Nephron progenitor cell (in vitro differentiated cells): Measurements from ENCODE around the gene RAI1.

Source experiments
- DNase-seq: peaks from one replicate; pipeline ENCODE4 v3.0.0; 2021
- H3K27ac Mint-ChIP-seq: 2 replicates; pipeline ENCODE4 v1.8.0; 2021; ENCODE audit warnings: mild to moderate bottlenecking, moderate library complexity, mixed read lengths
- H3K27me3 Mint-ChIP-seq: 2 replicates; pipeline ENCODE4 v1.8.0; 2021; ENCODE audit warnings: mild to moderate bottlenecking, low read depth, mixed read lengths; ENCODE audit not compliant: poor library complexity
- H3K36me3 Mint-ChIP-seq: 2 replicates; pipeline ENCODE4 v1.8.0; 2021; ENCODE audit warnings: low read depth, mixed read lengths
- H3K4me1 Mint-ChIP-seq: 2 replicates; pipeline ENCODE4 v1.8.0; 2021; ENCODE audit warnings: mixed read lengths
- H3K4me3 Mint-ChIP-seq: 2 replicates; pipeline ENCODE4 v1.8.0; 2021; ENCODE audit warnings: mild to moderate bottlenecking, moderate library complexity, mixed read lengths
- H3K9me3 Mint-ChIP-seq: 2 replicates; pipeline ENCODE4 v1.8.0; 2021; ENCODE audit warnings: mild to moderate bottlenecking, moderate library complexity, mixed read lengths
- TF ChIP-seq, protein P1 (sequence below): fragments of 200-600 bp; sonication (generic); IDR thresholded peaks from 2 replicates; pipeline ENCODE4 v1.5.0; 2021; ENCODE audit warnings: antibody characterized with exemption

Gene RAI1

DNA sequence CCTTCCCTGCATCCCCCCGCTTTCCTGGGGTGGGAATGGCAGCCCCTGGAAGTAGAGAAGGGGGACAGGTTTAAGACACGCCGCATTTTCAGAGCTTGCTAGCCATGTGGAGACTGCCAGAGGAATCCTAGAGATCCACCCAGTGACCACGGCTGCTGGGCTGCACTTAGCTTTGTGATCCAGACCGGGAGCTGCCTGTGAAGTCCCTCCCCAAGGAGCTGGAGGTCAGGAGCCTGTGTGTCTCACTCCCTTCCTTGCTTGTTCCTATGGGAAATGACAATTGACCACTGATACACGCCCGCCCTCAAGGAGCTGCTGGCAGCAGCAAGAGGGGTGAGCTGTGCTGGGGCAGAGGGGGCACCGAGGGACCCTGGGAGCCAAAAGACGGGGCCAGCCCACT is 81.9 kb downstream of the RAI1 start:
- TF ChIP-seq, protein P1, sequence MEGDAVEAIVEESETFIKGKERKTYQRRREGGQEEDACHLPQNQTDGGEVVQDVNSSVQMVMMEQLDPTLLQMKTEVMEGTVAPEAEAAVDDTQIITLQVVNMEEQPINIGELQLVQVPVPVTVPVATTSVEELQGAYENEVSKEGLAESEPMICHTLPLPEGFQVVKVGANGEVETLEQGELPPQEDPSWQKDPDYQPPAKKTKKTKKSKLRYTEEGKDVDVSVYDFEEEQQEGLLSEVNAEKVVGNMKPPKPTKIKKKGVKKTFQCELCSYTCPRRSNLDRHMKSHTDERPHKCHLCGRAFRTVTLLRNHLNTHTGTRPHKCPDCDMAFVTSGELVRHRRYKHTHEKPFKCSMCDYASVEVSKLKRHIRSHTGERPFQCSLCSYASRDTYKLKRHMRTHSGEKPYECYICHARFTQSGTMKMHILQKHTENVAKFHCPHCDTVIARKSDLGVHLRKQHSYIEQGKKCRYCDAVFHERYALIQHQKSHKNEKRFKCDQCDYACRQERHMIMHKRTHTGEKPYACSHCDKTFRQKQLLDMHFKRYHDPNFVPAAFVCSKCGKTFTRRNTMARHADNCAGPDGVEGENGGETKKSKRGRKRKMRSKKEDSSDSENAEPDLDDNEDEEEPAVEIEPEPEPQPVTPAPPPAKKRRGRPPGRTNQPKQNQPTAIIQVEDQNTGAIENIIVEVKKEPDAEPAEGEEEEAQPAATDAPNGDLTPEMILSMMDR: no peak
- peaks cover 27% of the 10 kb centered on the region for H3K36me3 Mint-ChIP-seq
- no peak for DNase-seq
- H3K4me1 Mint-ChIP-seq: peaks cover 87% of the 10 kb centered on the region
- peak overlapping the region; percentile 59 for H3K27ac Mint-ChIP-seq
- H3K9me3 Mint-ChIP-seq: no peaks in the 10 kb centered on the region
- H3K4me3 Mint-ChIP-seq: no peak overlapping the region
- H3K27me3 Mint-ChIP-seq: peaks cover 3% of the 10 kb centered on the region

DNA sequence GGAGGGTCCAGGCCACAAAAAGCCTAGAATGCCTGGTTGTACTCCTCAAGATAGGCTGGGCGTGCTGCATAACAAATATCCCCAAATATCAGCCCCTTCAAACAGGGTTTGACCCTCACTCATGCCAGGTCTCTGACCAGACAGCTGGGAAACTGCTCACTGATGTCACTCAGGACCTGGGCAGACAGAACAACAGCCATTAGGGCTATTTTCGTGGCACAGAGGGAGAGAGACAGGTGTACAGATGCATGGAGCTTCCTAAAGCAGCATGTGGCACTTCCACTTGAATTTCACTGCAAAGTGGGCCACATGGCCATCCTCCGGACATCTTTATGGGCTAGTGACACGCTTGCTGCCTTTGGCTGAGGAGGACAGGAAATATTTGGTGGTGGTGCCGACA is 82.5 kb downstream of the RAI1 start:
- H3K36me3 Mint-ChIP-seq: peaks cover 27% of the 10 kb centered on the region
- DNase-seq: no peak
- H3K4me3 Mint-ChIP-seq: no peak overlapping the region
- peaks cover under 1% of the 10 kb centered on the region for H3K27me3 Mint-ChIP-seq
- TF ChIP-seq, protein P1: no peak
- H3K9me3 Mint-ChIP-seq: no peaks in the 10 kb centered on the region
- peak overlapping the region; percentile 83 for H3K27ac Mint-ChIP-seq
- H3K4me1 Mint-ChIP-seq: peaks cover 87% of the 10 kb centered on the region

DNA sequence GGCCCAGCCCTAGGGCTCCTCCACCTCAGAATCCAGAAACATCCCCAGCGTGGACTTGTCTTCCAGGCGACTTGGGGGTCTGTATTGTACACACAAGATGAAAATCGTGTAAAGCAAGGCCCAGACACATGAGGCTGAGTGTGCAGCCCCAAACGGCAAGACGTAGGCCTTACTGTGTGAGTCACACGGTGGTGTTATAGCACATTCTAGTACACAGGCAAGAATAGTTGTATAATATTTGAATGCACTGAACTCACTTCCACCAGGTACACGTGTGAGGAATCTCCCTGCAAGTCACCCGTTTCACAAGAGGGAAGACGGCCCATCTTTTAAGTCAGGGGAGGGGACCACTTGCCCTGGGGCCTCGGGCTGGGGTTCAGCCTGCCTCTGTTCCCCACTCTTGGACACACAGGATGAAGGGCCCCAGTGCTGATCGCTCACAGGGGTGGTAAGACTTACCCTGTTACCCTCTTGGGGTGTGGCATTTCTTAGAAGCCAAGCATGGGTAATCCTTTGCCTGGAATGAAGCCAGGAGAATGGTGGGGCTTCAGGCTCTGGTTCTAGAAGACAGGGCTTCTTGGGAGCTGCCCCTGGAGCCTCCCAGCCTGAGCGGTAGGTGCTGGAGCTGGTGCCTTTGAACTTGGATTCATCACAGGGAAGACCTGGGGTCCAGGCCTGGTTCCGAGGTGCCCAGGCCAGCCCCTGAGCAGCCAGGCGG is 84.3 kb downstream of the RAI1 start:
- TF ChIP-seq, protein P1: no peak
- H3K4me1 Mint-ChIP-seq: peaks cover 91% of the 10 kb centered on the region

DNA sequence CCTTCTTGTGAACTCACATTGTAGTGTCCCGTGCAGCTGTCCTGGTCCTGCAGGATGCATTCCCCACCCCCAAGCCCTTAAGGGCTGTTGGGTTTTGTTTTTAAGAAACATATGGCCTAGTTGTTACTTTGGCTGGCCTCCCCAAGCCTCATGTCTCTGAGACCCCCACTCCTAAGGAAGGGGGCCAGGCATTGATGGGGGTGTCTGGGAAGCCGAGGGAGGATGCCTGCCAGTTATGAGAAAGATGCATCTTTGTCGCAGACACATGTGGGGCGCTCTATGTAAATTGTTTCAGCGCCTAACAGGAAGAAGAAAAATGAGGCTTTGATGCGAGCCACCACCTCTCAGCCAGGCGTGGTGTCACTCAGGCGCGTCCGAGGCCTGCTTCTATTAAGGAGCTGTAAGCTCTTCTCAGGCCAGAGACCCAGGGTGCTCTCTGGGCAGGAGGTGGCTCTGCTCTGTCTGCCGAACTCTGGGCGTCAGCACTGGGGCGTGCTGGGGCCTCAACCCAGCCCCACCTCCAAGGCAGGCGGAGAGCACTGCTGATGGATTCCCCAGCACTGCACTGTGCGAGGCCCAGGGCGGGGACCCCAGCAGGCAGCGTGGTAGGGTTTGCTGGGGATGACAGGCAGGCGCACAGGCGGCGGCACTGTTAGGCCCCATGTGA is 85.0 kb downstream of the RAI1 start:
- DNase-seq: peak; percentile 50
- H3K4me3 Mint-ChIP-seq: peak overlapping the region; percentile 34
- no peaks in the 10 kb centered on the region for H3K9me3 Mint-ChIP-seq
- H3K36me3 Mint-ChIP-seq: peaks cover 21% of the 10 kb centered on the region
- peak overlapping the region; percentile 83 for H3K27ac Mint-ChIP-seq
- H3K27me3 Mint-ChIP-seq: no peaks in the 10 kb centered on the region
- peaks cover 96% of the 10 kb centered on the region for H3K4me1 Mint-ChIP-seq
- TF ChIP-seq, protein P1: no peak

More for the DNA sequence above, 84.3 kb downstream of the RAI1 start:
- H3K36me3 Mint-ChIP-seq: peaks cover 21% of the 10 kb centered on the region
- peak overlapping the region; percentile 58 for H3K27ac Mint-ChIP-seq
- no peak for DNase-seq
- H3K27me3 Mint-ChIP-seq: no peaks in the 10 kb centered on the region
- no peaks in the 10 kb centered on the region for H3K9me3 Mint-ChIP-seq
- H3K4me3 Mint-ChIP-seq: peak overlapping the region; percentile 7

DNA sequence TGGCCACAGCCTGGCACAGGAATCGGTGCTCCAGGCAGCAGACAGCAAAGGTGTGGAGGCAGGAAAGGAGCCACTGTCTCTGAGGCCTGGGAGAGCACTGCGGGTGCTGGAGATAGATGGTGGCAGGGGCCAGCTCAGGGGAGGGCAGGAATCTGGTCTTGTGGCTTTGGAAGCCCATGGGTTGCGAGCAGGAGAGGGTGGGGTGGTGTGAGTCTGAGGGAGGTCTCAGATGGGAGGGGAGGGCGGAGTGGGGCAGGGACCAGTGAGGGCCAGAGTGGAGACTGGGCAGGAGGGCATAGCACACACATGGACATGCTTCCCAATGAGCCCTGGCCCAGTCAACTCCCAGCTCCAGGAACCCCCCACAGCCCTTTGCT is 85.5 kb downstream of the RAI1 start:
- no peak for DNase-seq
- peaks cover 21% of the 10 kb centered on the region for H3K36me3 Mint-ChIP-seq
- no peaks in the 10 kb centered on the region for H3K9me3 Mint-ChIP-seq
- TF ChIP-seq, protein P1: no peak
- H3K4me3 Mint-ChIP-seq: peak overlapping the region; percentile 47
- no peaks in the 10 kb centered on the region for H3K27me3 Mint-ChIP-seq
- H3K27ac Mint-ChIP-seq: peak overlapping the region; percentile 83
- H3K4me1 Mint-ChIP-seq: peaks cover 96% of the 10 kb centered on the region
